Measurements from ENCODE around the gene SAMHD1.
"Not testable (repeated sequence)": the region's sequence is repeated elsewhere in the genome, so short reads cannot be mapped to it uniquely, and the experiment has no call there.

SAMHD1 gene

GRCh38 chr20:36951979-36952738 is 651 bp upstream of the SAMHD1 start:
- no peaks in the 10 kb centered on the region for H3K27me3 ChIP-seq (ENCODE audit: control insufficient read depth in 1 of 2, insufficient read depth in 2 of 2, low read length in 2 of 2)
- peak overlapping the region; percentile 95 to 97 for H3K4me3 ChIP-seq (ENCODE audit: low read length in 2 of 2)
- H3K27ac ChIP-seq (ENCODE audit: low read length) = peak overlapping the region; percentile 49
- H3K4me1 ChIP-seq (ENCODE audit: control insufficient read depth, insufficient read depth, low read length) = peaks cover 20% of the 10 kb centered on the region
- H3K9me3 ChIP-seq (ENCODE audit: control insufficient read depth in 2 of 2, low read length in 2 of 2) = no peaks in the 10 kb centered on the region
- peak overlapping the region; percentile 69 to 81 for H3K9ac ChIP-seq (ENCODE audit: low read length in 2 of 2)
- H3K36me3 ChIP-seq (ENCODE audit: control insufficient read depth in 2 of 2, insufficient read depth in 2 of 2, low read length in 2 of 2) = no peaks in the 10 kb centered on the region

GRCh38 chr20:36950414-36951197 is 902 bp downstream of the SAMHD1 start:
- H3K36me3 ChIP-seq (ENCODE audit: control insufficient read depth in 2 of 2, insufficient read depth in 2 of 2, low read length in 2 of 2) = no peaks in the 10 kb centered on the region
- H3K4me3 ChIP-seq (ENCODE audit: low read length in 2 of 2) = peak overlapping the region; percentile 95 to 97
- peaks cover 20% of the 10 kb centered on the region for H3K4me1 ChIP-seq (ENCODE audit: control insufficient read depth, insufficient read depth, low read length)
- H3K27ac ChIP-seq (ENCODE audit: low read length) = peak overlapping the region; percentile 80
- H3K9ac ChIP-seq (ENCODE audit: low read length in 2 of 2) = peak overlapping the region; percentile 76 to 81
- H3K27me3 ChIP-seq (ENCODE audit: control insufficient read depth in 1 of 2, insufficient read depth in 2 of 2, low read length in 2 of 2) = no peaks in the 10 kb centered on the region
- no peaks in the 10 kb centered on the region for H3K9me3 ChIP-seq (ENCODE audit: control insufficient read depth in 2 of 2, low read length in 2 of 2)

DNA sequence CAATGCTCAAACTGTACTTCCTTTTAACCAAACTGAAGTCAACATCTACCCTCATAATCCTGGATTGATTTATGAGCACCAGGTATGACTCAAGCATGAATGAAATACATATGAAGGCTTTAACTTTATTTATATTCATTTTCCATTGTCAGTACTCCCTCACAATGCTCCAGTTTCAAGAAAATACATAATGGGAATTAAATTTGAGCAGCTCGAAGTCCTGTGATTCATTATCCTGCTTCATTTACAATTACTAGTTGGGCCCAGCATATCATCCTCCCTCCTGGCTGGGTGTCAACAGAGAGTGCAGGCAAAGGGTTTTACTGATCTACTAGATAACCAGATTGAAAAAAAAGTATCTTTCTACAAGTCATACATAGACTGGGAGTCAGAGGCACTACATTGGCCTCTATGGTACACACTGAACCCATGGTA is 10.1 kb downstream of the SAMHD1 start:
- H3K36me3 ChIP-seq (ENCODE audit: control insufficient read depth in 2 of 2, insufficient read depth in 2 of 2, low read length in 2 of 2) = peaks cover 3 to 4% of the 10 kb centered on the region in 2 donors

DNA sequence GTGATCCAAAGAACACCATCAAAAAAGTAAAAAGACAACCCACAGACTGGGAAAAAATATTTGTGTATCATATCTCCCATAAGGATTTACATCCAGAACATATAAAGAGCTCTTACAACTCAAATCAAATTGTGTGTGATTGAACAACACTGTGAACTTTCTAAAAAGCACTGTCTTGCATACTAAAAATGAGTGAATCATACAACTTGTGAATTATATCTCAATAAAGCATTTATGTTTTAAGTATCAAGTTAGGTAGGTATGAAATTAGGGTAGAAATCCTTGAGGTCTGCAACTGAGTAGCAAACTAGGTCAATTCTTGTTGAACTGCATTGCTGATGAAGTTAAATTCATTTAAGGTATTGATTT is 14.1 kb downstream of the SAMHD1 start:
- Histone ChIP-seq H3K9me3 (ENCODE audit: control insufficient read depth in 2 of 2, low read length in 2 of 2) (no peaks in the 10 kb centered on the region), H3K4me1 (ENCODE audit: control insufficient read depth, insufficient read depth, low read length) (peaks cover 6% of the 10 kb centered on the region)

More for the DNA sequence above, 10.1 kb downstream of the SAMHD1 start:
- no peaks in the 10 kb centered on the region for H3K9me3 ChIP-seq (ENCODE audit: control insufficient read depth in 2 of 2, low read length in 2 of 2)
- H3K9ac ChIP-seq (ENCODE audit: low read length in 2 of 2) = no peak overlapping the region
- H3K4me1 ChIP-seq (ENCODE audit: control insufficient read depth, insufficient read depth, low read length) = peaks cover 7% of the 10 kb centered on the region
- no peak overlapping the region for H3K27ac ChIP-seq (ENCODE audit: low read length)
- H3K4me3 ChIP-seq (ENCODE audit: low read length in 2 of 2) = no peak overlapping the region
- H3K27me3 ChIP-seq (ENCODE audit: control insufficient read depth in 1 of 2, insufficient read depth in 2 of 2, low read length in 2 of 2) = no peaks in the 10 kb centered on the region

GRCh38 chr20:36936761-36937401 is 14.6 kb downstream of the SAMHD1 start:
- not testable (repeated sequence) for H3K9ac ChIP-seq (ENCODE audit: low read length in 2 of 2); H3K27me3 ChIP-seq (ENCODE audit: control insufficient read depth in 1 of 2, insufficient read depth in 2 of 2, low read length in 2 of 2); H3K4me3 ChIP-seq (ENCODE audit: low read length in 2 of 2); H3K36me3 ChIP-seq (ENCODE audit: control insufficient read depth in 2 of 2, insufficient read depth in 2 of 2, low read length in 2 of 2); H3K4me1 ChIP-seq (ENCODE audit: control insufficient read depth, insufficient read depth, low read length); H3K9me3 ChIP-seq (ENCODE audit: control insufficient read depth in 2 of 2, low read length in 2 of 2)
- peak overlapping the region; percentile 18 for H3K27ac ChIP-seq (ENCODE audit: low read length)

More for the DNA sequence above, 14.1 kb downstream of the SAMHD1 start:
- Histone ChIP-seq H3K27ac (ENCODE audit: low read length) (no peak overlapping the region), H3K27me3 (ENCODE audit: control insufficient read depth in 1 of 2, insufficient read depth in 2 of 2, low read length in 2 of 2) (no peaks in the 10 kb centered on the region), H3K36me3 (ENCODE audit: control insufficient read depth in 2 of 2, insufficient read depth in 2 of 2, low read length in 2 of 2) (peaks cover 0 to 5% of the 10 kb centered on the region in 2 donors), H3K9ac (ENCODE audit: low read length in 2 of 2) (peak overlapping the region in 1 of 2 donors; percentile 32), H3K4me3 (ENCODE audit: low read length in 2 of 2) (no peak overlapping the region)

DNA sequence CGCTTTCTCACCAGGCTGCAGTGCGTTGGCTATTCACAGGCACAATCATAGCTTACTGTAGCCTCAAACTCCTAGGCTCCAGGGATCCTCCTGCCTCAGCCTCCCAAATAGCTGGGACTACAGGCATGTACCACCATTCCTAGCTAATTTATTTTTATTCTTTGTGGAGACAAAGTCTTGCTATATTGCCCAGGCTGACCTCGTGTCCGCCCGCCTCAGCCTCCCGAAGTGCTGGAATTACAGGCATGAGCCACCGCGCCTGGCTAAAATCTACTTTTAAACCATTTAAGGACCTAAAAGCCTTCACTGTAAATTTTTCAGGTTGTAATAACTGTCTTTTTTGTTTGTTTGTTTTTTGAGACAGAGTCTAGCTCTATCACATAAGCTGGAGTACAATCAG is 15.2 kb downstream of the SAMHD1 start:
- Histone ChIP-seq H3K4me3 (ENCODE audit: low read length in 2 of 2) (no peak overlapping the region), H3K4me1 (ENCODE audit: control insufficient read depth, insufficient read depth, low read length) (peaks cover 6% of the 10 kb centered on the region), H3K27ac (ENCODE audit: low read length) (peak overlapping the region; percentile 18), H3K9ac (ENCODE audit: low read length in 2 of 2) (no peak overlapping the region), H3K9me3 (ENCODE audit: control insufficient read depth in 2 of 2, low read length in 2 of 2) (no peaks in the 10 kb centered on the region), H3K36me3 (ENCODE audit: control insufficient read depth in 2 of 2, insufficient read depth in 2 of 2, low read length in 2 of 2) (peaks cover 0 to 5% of the 10 kb centered on the region in 2 donors), H3K27me3 (ENCODE audit: control insufficient read depth in 1 of 2, insufficient read depth in 2 of 2, low read length in 2 of 2) (no peaks in the 10 kb centered on the region)

DNA sequence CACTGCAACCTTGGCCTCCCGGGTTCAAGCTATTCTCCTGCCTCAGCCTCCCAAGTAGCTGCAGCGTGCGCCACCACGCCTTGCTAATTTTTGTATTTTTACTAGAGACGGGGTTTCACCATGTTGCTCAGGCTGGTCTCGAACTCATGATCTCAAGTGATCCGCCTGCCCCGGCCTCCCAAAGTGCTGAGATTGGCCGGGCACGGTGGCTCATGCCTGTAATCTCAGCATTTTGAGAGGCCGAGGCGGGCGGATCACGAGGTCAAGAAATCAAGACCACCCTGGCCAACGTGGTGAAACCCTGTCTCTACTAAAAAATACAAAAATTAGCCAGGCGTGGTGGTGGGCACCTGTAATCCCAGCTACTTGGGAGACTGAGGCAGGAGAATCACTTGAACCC is 17.9 kb downstream of the SAMHD1 start:
- H3K27ac ChIP-seq (ENCODE audit: low read length); H3K9me3 ChIP-seq (ENCODE audit: control insufficient read depth in 2 of 2, low read length in 2 of 2); H3K4me3 ChIP-seq (ENCODE audit: low read length in 2 of 2); H3K36me3 ChIP-seq (ENCODE audit: control insufficient read depth in 2 of 2, insufficient read depth in 2 of 2, low read length in 2 of 2); H3K27me3 ChIP-seq (ENCODE audit: control insufficient read depth in 1 of 2, insufficient read depth in 2 of 2, low read length in 2 of 2); H3K4me1 ChIP-seq (ENCODE audit: control insufficient read depth, insufficient read depth, low read length); H3K9ac ChIP-seq (ENCODE audit: low read length in 2 of 2): not testable (repeated sequence)

GRCh38 chr20:36932476-36933426 is 18.8 kb downstream of the SAMHD1 start:
- H3K36me3 ChIP-seq (ENCODE audit: control insufficient read depth in 2 of 2, insufficient read depth in 2 of 2, low read length in 2 of 2) = peaks cover 4 to 5% of the 10 kb centered on the region in 2 donors
- no peaks in the 10 kb centered on the region for H3K9me3 ChIP-seq (ENCODE audit: control insufficient read depth in 2 of 2, low read length in 2 of 2)
- no peak overlapping the region for H3K4me3 ChIP-seq (ENCODE audit: low read length in 2 of 2)
- no peak overlapping the region for H3K27ac ChIP-seq (ENCODE audit: low read length)
- no peaks in the 10 kb centered on the region for H3K27me3 ChIP-seq (ENCODE audit: control insufficient read depth in 1 of 2, insufficient read depth in 2 of 2, low read length in 2 of 2)
- no peak overlapping the region for H3K9ac ChIP-seq (ENCODE audit: low read length in 2 of 2)
- H3K4me1 ChIP-seq (ENCODE audit: control insufficient read depth, insufficient read depth, low read length) = peaks cover 6% of the 10 kb centered on the region

DNA sequence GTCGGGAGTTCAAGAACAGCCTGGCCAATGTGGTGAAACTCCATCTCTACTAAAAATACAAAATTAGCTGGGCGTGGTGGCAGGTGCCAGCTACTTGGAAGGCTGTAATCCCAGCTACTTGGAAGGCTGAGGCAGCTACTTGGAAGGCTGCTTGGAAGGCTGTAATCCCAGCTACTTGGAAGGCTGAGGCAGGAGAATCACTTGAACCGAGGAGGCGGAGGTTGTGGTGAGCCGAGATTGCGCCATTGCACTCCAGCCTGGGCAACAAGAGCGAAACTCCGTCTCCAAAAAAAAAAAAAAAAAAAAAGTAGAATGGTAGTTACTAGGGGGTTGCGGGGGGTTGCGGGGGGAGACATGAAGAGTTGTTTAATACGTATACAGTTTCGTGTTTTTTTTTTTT is 19.4 kb downstream of the SAMHD1 start:
- H3K27ac ChIP-seq (ENCODE audit: low read length); H3K4me3 ChIP-seq (ENCODE audit: low read length in 2 of 2); H3K4me1 ChIP-seq (ENCODE audit: control insufficient read depth, insufficient read depth, low read length); H3K36me3 ChIP-seq (ENCODE audit: control insufficient read depth in 2 of 2, insufficient read depth in 2 of 2, low read length in 2 of 2); H3K9ac ChIP-seq (ENCODE audit: low read length in 2 of 2); H3K27me3 ChIP-seq (ENCODE audit: control insufficient read depth in 1 of 2, insufficient read depth in 2 of 2, low read length in 2 of 2); H3K9me3 ChIP-seq (ENCODE audit: control insufficient read depth in 2 of 2, low read length in 2 of 2): not testable (repeated sequence)

GRCh38 chr20:36929691-36930090 is 21.8 kb downstream of the SAMHD1 start:
- Histone ChIP-seq H3K9ac (ENCODE audit: low read length in 2 of 2) (no peak overlapping the region), H3K4me3 (ENCODE audit: low read length in 2 of 2) (no peak overlapping the region), H3K27me3 (ENCODE audit: control insufficient read depth in 1 of 2, insufficient read depth in 2 of 2, low read length in 2 of 2) (no peaks in the 10 kb centered on the region), H3K9me3 (ENCODE audit: control insufficient read depth in 2 of 2, low read length in 2 of 2) (no peaks in the 10 kb centered on the region), H3K4me1 (ENCODE audit: control insufficient read depth, insufficient read depth, low read length) (no peaks in the 10 kb centered on the region), H3K36me3 (ENCODE audit: control insufficient read depth in 2 of 2, insufficient read depth in 2 of 2, low read length in 2 of 2) (peaks cover 6 to 8% of the 10 kb centered on the region in 2 donors), H3K27ac (ENCODE audit: low read length) (no peak overlapping the region)
